HG02870 (cell line): ENCODE results near the gene HSD17B7.

Source experiments
- ATAC-seq: cut with Tn5 transposase; IDR thresholded peaks from one replicate; pipeline ENCODE4 v1.9.1; 2021; ENCODE audit warnings: mild to moderate bottlenecking, moderate library complexity; ENCODE audit not compliant: unreplicated experiment

Gene HSD17B7

DNA sequence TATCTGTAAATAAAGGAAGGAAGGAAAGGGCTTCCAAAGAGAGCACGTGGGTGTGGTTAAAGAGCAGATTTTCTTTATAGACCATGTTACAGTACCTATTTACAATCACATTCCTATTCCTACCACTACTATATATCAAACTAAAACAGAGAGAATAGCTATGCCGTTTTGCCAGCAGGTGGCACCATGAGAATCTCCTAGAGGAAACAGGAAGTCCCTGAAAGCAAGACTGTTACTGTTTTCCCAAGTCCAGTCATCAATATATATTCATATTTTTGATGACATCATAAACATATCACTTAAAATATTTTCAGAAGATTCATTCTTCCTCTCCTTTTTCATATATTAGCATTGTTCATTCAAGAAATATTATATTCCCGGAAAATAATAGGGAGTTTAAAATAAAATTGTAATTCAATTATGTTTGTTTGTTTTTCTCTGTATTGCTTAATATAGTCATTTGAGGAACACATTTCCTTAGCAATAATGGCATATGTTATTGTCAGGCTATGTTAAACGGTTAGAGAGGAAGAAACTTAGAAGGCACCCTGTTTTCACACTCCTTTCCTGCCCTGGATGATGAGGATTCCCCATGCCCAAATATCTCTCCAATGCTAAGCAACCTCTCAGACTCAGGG lies 63.9 kb downstream of the HSD17B7 start:
- peak; percentile 74 for ATAC-seq

DNA sequence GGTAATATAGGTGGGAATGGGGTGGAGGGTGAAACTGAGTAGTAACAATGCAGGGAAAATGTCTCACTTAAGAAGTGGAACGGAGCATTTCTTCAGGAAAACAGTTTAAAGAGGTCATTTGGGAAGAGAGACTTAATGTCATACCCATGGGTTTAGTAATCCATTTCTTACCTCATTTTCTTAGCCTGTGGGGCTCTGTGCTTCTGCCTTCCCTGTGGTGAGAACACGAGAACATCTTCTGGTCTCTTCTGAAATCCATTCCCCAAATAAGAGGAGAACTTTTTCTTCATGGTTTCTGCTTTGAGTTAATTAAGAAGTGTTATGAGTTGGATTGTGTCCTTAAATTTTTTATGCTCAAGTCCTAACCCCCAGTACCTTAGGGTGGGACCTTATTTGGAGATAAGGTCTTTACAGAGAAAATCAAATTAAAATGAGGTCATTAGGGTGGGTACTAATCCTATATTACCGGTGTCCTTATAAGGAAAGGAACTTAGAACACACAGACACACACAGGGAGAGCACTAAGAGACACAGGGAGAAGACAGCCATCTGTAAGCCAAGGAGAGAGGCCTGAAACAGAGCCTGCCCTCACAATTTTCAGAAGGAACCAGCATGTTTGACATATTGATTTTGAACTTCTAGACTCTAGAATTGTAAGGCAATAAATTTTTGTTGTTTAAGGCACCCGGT lies 65.1 kb downstream of the HSD17B7 start:
- no peak for ATAC-seq

DNA sequence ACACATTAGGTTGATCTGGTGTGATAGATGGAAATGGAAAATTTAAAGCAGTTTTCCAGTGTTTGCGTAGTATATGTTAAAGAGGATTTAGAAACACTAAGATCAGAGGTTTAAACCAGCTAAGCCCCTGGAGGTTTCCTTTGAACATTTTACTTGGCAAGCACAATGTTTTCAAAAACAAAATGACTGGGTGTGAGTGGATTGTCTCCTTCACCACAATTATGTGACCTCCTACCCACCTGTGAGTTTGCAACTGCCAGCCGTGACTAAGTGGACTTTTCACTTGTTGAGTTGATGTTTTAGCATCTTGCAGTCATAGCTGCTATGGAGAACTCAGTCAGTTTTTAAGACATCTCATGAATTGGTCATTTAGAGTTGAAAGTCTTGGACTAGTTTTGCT lies 65.8 kb downstream of the HSD17B7 start:
- no peak for ATAC-seq

DNA sequence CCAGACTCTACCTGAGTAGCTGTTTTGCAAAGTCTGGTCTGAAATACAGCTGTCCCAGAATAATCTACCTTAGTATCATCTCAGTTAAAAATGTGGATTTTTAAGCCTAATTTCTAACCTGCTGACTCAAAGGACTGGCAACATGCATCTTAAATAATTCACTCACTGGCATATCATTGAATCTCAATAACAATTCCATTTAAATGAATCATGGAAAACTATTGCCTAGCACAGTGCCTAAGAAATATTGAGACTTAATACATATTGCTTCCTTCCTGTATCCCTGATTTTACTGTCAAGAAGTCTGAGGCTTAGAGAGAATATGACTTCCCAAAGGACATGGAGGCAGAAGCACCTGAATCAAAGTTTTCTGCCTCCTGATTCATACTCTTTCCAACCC lies 67.3 kb downstream of the HSD17B7 start:
- ATAC-seq = no peak

DNA sequence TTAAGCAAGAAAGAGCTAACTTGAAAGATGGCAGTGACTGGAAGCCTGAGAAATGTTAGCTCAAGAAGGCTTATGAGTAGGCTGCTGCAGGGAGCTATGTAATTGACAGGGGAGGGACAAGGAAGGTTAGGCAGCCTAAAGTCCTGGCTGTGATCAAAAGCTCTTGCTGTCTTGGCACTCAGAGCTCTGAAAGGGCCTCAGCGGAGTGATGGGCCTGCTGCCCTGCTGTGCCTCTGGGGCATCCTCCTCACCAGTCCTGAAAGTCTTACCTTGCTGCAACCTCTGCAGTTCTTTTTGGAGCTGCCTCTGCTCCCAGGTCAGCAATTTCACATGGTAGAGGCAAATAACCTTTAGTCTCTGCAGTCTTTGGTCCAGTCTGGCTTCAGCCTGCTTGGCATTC lies 68.7 kb downstream of the HSD17B7 start:
- ATAC-seq = no peak

DNA sequence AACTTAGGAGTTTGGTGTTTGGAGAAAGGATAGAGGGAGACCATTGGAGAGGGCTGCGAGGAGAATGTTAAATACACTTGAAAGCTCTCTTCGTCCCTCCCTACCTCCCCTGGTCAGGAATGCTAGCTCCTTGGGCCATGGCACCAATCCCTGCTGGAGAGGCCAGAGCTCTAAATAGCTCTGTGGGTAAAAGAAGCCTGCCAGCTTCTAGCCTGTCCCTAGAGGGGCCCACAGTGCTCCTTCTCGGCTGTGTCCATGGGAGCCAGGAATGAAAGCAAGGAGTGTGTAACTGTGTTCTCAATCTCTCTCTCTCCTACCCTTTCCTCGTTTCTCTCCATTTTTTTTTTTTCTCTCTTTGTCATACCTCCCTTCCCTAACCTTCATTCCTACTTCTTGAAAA lies 70.6 kb downstream of the HSD17B7 start, which contains the start of gene CCDC190:
TSS of gene CCDC190 (minus strand) at position 75 of the 400 bp plus-strand sequence. CDS start 1,529 bp downstream, outside the sequence.
- ATAC-seq = no peak

DNA sequence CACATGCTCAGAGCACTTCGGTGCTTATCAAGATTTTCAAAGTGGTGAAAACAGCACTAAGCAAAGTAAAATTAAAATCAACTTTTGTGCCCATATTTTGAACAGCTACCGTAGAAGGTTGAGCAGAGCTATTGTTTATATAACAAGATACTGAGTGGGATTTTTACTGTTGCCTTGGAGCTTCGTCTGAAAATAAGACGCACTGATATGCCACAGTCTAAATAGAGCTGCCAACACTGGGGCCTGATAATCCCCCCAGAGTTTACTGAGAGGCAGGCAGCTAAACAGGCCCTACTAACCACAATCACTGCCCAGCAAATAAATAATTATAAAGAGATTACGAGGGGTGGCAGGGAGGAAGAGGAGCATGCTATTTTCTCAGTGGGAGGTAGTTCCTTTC lies 71.1 kb downstream of the HSD17B7 start:
- no peak for ATAC-seq
